ENCODE results near the gene HIVEP3.

Gene HIVEP3

DNA sequence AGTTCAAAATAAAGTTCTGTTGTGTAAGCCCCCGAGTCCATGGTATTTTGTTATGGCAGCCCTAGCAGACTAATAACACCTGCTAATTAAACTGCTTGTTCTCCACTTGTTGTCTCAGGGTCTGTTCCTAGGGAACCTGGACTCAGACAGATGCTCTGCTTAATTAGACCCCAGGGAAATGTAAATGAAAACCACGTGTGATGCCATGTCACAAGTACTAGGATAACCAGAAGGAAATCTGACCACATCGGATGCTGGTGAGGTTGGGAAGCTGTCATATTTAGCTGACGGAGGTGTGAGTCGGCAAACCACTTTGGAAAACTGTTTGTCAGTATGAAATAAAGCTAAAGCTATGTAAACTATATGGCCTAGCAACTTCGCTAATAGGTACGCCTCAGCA, 453.8 kb downstream of the HIVEP3 start:
- DNase-seq (ENCODE audit: low spot score): no peak

DNA sequence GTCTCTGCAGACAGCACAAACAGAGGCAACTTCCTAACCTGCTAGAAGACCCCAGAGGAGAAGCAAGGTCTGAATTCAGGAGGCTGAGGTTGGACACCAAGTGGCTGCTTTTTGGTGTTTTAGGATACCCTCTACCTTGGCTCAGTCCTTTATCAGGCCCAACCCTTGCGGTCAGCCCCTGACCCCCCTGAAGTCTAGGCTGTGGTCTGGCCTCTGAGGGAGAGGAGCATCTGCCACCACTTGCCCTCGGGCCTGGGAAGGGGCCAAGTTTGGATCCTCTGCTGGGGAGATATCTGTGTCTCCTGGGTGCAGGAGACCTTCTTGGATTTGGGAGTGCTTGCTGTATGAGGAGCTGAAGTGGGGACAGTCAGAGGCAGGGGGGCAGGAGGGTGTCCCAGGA, 455.2 kb downstream of the HIVEP3 start:
- DNase-seq (ENCODE audit: low spot score): no peak

GRCh38 chr1:41462680-41463004, 456.1 kb downstream of the HIVEP3 start:
- DNase-seq (ENCODE audit: low spot score): no peak

DNA sequence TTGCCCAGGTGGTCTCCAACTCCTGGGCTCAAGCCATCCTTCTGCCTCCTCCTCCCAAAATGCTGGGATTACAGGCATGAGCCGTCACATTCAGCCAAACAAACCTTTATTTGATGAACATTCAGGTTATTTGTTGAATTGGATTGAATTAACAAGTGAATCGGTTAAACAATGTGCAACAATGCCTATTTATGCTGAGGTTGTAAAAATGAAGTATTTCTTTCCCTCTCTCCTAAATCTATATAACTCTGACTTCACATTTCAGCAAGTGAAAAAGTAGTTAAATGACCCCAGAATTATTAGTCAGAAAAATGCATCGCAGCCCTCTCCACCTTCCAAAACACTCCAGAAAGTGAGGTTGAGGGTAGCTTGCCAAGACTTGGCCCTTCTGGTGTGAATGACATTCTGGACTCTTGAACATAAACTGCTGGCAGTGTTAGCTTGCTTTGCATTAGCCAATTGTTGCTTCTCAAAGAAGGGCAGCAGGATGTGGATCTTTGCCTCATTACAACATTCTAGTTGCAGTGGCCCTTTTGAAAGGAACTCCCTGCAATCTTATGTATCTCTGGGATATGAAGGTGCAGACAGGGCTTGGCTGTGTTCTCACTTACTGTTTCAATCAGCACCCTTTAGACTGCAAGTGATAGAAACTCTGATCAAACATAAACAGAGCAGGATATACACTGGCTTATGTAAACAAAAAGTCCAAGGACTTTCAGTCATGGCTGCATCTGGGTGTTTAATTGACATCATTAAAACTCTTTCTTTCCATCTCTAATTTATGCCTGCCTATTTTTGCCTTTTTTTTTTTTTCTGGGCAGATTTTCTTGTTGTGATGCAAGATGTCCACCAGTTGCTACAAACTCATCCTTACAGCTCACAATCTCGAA, 456.7 kb downstream of the HIVEP3 start:
- DNase-seq (ENCODE audit: low spot score): no peak

DNA sequence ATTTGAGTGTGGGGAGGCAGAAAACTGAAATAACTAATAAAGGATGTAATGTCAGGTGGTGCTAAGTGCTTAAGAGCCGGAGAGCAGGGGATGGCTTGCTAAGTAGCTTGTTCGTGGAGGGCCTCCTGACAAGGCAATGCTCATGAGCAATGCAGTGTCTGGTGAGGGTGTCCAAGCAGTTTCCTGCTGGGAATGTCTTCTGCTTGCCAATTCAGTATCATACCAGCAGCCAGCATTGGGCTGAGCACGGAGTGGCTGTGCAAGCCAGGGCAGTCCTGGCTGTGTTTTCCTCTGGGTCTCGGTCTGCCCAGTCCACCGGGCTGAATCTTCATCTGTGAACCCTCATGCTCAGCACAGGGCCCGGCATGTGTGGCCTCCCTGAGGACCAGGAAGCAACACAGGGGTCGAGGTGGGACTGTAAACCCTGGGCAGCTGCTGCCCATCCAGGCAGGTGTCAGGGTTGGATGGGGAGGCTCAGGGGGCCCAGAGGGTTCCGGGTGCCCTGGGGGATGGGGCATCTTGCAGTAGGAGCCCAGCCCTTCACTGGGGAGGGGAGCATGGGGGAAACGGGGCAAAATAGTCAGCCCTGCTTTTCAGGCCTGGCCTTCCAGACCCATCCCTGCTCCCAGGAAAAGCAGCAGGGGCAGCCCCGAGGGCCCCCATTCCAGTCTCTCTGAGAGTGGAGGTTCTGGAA, 461.7 kb downstream of the HIVEP3 start:
- DNase-seq (ENCODE audit: low spot score): no peak
